ENCODE results near the gene CLDN19.
A peak's percentile ranks its signal among the peaks of the same experiment; 100 is the strongest.

The CLDN19 gene, protein sequence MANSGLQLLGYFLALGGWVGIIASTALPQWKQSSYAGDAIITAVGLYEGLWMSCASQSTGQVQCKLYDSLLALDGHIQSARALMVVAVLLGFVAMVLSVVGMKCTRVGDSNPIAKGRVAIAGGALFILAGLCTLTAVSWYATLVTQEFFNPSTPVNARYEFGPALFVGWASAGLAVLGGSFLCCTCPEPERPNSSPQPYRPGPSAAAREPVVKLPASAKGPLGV

DNA sequence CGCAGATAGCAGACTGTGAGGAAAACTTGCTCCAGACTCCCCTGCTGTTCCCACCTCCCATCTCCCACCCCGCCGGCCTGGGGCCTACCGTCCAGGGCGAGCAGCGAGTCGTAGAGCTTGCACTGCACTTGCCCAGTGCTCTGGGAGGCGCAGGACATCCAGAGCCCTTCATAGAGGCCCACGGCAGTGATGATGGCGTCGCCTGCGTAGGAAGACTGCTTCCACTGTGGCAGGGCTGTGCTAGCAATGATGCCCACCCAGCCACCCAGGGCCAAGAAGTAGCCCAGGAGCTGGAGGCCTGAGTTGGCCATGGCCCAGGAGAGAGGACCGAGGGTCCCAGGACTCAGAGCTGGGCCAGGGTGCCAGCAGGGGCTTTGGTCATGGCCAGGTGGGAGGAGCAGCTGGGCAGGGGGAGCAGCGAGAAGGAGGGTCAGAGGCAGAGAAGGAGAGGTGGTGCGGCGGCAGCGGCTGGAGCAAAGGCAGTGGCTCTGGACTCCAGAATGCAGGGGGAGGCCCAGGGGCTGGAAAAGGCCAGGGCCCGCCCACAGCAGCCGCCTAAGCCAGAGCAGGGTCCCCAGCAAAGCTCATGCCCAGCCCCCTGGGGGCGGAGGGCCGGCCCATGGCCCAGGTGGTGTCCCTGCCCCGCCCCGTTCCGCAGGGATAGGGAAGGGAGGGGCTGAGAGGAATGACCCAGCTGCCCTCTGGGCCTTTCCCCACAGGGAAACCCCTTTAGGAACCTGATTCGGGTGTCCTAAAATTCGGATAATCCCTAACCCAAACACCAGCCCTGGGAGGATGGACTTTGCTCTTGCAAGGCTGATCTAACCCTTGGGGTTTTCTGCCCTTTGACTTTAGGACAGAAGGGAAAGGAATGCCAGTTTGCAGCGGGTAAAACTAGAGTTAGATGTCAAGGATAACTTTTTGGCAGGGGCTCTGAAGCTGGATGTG is at the start of gene CLDN19:
TSS of gene CLDN19 (minus strand) at position 484 of the 948 bp plus-strand sequence. CDS start at position 311, 173 bp downstream.
- no peak for DNase-seq (ENCODE audit: low read depth in 2 of 2, low spot score in 1 of 2)

DNA sequence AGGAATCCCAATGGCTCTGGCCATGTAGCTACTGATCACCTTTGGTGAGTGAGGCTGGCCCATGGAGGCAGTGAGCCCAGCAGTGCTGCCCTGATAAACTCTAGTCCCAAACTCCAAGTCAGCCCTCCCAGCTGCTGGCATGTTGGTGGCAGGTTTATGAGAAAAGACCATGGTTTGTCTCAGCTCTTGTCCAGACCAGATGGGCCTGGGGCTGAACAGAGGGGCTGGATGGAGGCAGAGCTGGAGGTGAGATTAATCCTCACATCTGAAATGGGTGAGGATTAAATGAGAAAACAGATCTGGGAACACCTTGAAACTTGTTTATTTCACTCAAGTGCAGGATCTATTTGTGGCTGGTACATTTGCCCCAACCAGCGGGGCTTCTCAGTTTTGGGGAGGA is 48.0 kb upstream of the CLDN19 start:
- DNase-seq (ENCODE audit: low read depth in 2 of 2, low spot score in 1 of 2), result no peak

DNA sequence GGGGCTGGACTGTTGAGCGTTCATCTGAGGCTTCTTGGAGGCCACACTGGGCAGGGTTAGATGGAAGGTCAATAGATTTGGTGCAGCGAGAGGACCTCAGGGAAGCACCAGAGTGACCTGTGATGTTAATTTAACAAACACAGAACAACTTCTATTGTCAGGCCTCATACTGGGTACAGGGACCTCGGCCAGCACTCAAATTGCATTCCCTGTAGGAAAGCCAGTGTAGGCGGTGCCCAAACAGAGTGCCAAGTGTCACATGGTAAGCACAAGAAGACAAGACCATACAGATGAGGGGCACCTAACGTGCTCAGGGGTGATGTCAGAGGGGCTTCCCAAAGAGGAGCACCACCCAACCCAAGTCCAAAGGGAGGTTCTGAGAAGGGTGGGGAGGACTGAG is 46.1 kb upstream of the CLDN19 start:
- no peak for DNase-seq (ENCODE audit: low read depth in 2 of 2, low spot score in 1 of 2)

DNA sequence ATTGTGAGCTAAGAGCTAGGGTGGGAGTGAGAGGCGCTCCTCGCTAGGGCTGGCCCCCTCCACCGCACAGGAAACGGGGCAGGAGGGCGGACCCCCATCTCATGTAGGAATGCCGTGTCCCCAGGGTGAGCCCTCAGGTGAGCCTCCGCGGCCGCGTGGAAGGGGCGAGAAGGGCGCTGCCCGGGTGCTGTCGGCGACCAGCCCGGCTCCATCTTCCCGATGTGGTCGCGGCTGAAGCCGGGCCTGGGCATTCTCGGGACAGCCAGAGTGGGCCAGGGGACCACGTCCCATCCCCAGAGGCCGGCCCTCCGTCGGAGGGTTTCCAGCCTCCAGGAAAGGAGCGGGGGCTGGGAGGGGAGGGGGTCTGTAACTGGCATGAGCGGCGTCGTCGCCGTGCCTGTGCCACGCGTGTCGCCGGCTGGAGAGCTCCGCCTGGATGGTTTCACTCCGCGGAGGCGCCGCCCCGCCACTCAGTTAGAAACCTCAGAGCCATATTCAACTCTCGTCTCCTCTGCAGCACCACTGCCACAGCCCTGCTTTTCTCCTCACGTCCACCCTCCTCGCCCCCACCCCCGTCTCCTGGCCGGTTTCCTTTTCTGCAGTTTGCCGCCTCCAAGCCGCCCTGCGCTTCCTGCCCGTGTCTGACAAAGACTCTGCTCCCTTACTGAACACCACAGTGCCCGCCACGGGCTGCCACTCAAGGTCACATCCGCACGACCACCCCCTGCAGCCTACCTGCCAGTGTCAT is 45.1 kb upstream of the CLDN19 start, which contains the start of gene TMEM269:
TSS of gene TMEM269 (plus strand) at position 46 of the 748 bp plus-strand sequence. CDS start 4,903 bp downstream, outside the sequence.
- DNase-seq (ENCODE audit: low read depth in 2 of 2, low spot score in 1 of 2), result peak; percentile 9 to 12

DNA sequence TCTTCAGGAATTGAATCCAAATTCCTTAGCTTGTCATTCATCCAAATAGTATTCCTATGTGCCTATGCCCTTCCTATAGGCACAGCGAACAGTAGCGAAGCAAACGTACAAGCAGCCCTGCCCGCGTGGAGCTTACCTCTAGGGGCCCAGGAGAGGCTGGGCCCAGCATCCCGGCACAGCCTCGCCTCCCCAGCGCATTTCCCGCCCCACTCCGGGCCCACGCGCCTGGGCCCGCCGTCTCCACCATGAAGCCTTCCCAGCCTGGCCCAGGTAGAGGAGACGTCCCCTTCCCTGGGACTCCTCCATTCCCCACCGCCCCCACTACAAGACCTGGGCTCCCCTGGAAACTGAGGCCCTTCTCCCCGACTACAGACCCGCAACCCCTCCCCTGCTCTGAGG is 44.5 kb upstream of the CLDN19 start:
- no peak for DNase-seq (ENCODE audit: low read depth in 2 of 2, low spot score in 1 of 2)

DNA sequence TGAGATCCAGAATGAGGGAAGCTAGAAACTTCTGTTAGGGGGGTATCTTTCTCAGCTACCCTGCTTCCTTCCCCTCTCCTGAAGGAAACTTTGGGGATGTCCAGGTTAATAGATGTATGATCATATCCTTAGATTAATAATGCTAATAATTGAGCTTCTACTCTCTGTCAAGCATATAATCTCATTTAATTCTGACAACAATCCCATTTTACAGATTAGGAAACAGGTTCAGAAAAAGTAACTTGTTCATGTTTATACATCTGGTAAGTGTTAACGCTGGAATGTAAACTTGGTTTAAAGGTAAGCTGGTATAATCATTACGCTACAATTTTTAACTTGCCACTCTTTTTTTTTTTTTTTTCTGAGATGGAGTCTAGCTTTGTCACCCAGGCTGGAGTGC is 43.1 kb upstream of the CLDN19 start:
- DNase-seq (ENCODE audit: low read depth in 2 of 2, low spot score in 1 of 2), result no peak

DNA sequence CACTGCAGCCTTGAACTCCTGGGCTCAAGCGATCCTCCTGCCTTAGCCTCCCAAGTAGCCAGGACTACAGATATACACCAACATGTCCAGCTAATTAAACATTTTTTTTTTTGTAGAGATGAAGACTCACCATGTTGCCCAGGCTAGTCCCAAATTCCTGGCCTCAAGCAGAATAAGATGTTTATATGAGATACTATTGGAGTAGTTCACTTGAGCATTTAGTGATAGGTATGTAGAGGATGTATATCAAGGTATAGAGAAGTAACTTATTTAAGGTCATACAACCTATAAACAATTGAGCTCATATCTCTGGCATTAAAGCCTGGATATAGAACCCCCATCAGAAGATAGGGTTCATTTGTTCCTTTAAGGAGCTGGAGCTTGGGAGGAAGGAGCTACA is 40.1 kb upstream of the CLDN19 start:
- DNase-seq (ENCODE audit: low read depth in 2 of 2, low spot score in 1 of 2), result no peak

DNA sequence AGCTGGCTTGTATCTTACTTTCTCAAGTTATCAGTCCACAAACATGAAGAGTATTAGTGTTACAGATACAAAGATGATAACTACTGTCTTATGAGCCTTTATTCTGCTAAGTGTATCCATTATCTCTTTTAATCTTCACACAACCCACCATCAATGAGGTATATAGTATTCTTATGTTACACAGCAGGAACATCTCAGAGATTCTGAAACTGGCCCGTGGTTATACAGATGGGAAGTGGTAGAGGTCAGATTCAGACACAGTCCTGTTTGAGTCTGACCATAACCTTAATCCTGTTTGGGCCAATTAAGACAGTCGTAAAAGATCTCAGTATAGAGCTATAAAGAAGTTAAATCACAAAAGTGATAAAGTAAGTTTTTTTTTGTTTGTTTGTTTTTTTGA is 39.7 kb upstream of the CLDN19 start:
- DNase-seq (ENCODE audit: low read depth in 2 of 2, low spot score in 1 of 2), result no peak

DNA sequence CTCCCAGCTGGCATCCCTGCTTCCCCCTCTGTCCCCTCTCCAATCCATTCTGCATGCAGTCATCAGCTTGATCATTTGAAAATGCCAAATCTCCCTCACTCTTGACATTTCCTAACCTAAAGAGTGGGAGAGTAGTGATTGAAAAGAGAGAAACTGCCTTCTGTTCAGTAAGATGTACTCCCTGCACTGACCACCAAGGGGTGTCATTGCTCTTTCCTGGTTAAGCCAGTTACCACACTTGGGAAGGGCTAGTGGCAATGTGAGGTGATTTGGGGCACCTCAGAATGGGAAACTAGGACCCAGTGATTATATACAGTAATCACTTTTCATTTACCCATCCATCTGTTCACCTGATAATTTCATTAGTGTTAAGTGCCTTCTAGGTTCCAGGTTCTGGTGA is 37.8 kb upstream of the CLDN19 start:
- DNase-seq (ENCODE audit: low read depth in 2 of 2, low spot score in 1 of 2), result no peak

DNA sequence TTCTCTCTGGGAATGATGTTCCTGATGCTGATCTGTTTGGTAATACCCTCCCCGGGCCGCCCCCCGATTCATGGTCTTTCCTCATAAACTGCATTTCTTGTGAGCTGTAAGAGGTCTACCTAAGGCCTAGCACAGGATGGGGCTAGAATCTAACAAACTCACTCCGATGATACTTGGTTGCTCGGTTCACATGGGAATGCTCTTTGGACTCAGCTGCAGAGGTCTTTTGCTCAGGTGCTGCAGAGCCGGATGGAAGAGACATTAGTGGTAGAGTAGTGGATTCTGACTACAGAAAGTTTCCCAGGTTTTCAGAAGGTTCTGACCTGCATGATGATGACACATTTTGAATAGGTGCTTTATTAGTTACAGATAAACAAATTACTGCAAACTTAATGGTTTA is 36.5 kb upstream of the CLDN19 start:
- DNase-seq (ENCODE audit: low read depth in 2 of 2, low spot score in 1 of 2), result no peak

DNA sequence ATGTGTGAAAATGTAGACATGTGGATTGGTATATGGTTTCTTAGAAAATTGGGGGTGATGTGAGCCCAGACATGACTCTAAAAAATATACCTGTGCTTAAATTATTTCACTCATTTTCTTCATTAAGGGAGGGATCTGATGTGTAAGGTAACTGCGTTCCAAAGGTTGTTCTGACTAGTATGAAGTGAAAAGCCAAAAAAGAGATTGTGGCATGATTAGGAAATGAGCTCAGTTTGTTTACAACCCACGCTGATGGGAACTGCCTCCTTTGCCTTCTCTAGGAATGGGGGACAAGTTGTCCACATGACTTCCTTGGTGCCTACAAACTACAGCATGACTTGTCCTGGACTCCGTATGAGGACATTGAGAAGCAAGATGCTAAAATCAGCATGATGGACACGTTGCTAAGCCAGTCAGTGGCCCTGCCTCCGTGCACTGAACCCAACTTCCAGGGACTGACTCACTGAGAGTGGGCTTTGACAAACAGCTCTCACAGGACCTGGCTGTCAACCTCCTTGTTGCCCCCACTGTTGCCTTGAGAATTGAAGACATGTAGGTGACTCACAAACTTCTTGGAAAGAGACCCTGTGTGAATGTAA is 35.0 kb upstream of the CLDN19 start:
- DNase-seq (ENCODE audit: low read depth in 2 of 2, low spot score in 1 of 2), result no peak

DNA sequence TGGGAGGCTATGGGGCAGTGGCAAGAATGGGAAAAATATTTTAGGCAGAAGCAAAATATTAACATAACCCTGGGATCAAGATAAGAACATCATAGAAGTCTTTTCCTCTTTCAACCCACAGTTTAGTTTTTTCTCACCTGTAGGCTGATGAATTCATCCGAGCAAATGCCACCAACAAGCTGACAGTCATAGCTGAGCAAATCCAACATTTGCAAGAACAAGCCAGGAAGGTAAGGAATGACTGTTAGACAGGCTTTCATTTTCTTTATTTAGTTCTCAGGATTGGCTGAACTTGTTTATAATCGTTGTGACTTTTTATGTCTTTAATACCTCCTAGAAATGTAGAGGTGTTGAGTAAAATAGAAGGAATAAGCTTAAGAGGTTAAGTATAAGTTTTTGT is 33.4 kb upstream of the CLDN19 start:
- no peak for DNase-seq (ENCODE audit: low read depth in 2 of 2, low spot score in 1 of 2)

DNA sequence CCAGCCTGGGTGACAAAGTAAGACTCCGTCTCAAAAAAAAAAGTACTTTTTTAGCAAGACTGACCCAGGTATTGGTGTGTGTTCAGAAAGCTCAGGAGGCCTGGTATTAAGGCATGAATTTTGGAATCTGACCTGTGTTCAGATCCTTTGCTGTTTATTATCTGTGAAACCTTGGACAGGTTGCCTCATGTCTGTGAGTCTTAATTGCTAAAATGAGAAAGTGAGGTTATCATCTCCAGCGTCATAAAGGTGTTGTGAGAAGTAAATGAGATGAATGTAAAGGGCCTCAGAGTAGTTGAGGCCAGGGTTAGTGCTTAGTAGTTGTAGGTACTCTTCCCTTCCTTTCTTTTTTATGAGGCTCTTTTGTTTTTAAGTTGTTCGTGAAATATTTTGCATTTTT is 29.8 kb upstream of the CLDN19 start:
- no peak for DNase-seq (ENCODE audit: low read depth in 2 of 2, low spot score in 1 of 2)

DNA sequence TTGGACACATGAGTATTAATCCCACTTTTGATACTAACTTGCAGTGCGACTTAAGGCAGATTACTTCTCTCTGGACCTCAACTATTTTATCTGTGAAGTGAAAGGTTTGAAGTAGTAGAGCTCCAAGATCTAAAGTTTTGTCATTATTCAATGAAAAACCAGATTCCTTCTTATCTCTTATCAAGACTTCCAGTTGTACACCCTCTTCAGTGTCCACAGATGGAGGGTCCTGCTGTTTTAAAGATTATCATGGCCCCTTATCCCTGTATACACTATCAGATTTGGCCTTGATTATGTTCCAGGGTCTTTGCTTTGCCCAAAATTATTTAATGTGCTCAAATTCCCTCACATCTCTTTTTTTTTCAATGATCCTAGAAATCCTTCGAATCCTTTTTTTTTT is 28.1 kb upstream of the CLDN19 start:
- no peak for DNase-seq (ENCODE audit: low read depth in 2 of 2, low spot score in 1 of 2)

DNA sequence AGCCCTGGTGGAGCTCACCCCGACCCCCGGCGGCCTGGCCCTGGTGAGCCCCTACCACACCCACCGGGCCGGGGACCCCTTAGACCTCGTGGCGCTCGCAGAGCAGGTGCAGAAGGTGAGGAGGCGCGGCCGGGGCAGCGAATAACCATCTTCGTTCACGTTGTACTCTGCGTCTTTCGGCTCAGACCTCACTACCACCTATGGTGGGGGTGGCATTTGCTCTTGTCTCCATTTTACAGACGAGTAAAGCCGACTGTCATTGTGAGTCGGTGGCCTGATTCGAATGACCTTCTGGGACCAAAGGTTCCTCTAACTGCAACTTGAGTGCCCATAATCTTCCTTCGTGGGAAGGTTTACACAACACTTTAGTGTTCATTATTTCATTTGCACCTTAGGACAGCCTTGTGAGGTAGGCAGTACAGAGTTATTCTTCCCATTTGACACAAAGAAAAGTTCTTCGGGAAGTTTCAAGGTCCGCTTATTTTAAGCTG is 27.5 kb upstream of the CLDN19 start:
- no peak for DNase-seq (ENCODE audit: low read depth in 2 of 2, low spot score in 1 of 2)

DNA sequence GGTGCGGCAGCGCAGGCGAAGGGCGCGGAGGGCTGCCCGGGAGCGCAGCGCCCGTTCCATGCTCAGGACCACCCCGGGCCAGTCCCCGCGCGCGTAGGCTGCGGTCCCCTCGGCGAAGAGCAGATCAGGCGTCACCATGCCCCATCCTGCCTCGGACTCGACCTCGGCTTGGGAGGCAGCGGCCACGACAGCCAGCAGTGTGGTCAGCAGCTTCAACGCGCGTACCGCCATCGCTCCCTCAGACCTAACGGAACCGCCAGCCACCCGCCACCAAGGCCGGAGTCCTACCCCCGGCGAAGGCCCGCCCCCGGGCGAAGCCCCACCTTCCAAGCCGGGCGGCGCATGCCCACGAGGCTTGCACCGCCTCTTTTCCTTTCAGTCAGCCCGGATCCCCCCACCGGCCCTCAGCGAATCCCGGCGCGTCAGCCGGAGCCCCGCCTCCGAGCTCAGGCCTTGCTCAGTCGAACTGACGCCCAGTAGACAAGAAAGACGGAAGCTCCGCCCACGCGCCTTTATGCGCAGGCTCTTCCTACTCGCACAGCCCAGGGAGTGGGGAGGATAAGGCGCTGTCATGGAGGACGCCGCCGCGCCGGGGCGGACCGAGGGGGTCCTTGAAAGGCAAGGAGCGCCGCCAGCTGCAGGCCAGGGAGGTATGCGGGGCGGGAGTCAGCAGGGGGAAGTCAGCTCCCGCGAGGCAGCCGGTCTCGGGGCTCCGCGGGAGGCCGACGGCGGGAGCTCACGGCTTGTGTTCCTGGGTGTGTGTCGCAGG is 26.9 kb upstream of the CLDN19 start, which contains the start of the genes C1orf50 and P3H1:
TSS of gene C1orf50 (plus strand) at position 509 of the 769 bp plus-strand sequence. CDS start at position 572, 63 bp downstream.
TSS of gene P3H1 (minus strand) at position 288 of the 769 bp plus-strand sequence. CDS start at position 231, 57 bp downstream.
- peak; percentile 98 for DNase-seq (ENCODE audit: low read depth in 2 of 2, low spot score in 1 of 2)

DNA sequence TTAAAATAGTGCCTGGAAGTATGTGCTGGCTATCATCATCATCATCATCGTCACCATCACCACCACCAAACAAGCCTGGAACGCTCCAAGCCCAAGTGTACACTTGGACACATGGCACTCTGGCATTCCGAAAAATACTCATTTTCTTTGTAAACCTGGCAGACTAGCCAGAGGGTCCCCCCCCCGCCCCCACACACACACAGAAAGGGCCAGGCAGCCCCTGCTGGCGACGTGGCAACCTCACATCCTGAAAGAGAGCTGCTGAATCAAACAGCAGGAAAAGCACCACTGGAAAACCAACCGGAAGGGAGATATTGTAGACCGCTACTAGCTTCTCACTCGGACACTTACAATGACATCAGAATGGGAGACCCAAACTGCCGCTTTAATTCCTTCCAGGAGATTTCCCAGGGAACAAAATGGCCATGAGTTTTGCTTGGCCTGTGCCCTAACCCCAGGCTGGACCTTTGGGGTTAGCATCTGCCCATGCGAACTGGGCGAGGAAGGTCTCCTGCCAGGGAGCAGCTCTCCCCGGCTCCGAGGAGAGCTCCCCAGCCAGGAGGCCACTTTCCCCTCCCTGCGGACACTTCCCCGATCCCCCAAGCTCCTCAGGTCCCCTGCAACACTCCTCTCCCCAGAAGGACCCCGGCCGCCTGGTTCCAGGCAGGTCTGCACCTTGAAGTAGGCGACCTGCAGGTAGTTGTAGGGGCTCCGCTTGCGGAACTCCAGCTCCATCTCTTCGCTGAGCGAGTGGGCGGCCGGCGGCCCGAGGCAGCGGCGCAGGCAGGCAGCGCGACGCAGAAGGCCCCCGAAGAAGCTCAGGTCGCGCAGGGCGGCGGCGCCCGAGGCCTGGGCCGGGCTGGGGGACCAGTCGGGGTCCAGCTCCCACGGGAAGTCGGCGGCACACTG is 26.1 kb upstream of the CLDN19 start:
- no peak for DNase-seq (ENCODE audit: low read depth in 2 of 2, low spot score in 1 of 2)

DNA sequence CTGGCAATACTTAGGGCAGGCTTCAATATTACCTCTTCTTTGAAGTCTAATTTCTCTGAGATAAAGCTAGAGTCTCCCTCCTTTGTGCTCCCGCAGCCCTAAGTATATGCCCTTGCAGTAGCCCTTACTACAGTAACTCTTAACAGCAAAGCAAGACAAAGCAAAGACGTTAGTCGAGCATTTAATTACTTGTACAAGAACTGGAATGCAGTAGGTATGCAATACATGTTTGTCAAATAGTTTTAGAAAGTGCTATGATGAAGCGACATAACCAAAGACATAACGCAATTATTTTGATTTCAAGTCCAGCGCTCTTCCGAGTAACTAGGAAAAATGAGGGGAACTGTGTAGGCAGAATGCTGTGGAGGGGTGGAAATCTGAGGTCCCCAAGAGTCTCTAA is 25.2 kb upstream of the CLDN19 start:
- no peak for DNase-seq (ENCODE audit: low read depth in 2 of 2, low spot score in 1 of 2)

DNA sequence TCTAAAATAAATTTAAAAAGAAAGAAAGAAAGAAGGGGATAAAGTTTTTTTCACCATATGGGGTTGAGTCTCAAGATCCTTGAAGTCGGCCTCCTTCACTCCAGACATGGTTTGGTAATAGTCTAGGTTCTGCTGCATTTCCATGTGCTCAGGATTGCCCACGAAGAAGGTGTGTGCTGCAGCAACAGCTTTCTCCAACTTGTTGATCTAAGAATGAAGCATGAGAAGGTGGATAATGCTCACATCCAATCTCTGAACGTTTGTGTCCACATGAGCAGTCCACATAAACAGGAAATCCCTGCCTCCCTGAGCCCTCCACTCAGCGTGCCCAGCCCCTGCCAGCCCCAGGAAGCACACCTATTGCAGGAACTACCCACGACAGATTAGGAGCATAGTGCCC is 22.2 kb upstream of the CLDN19 start:
- DNase-seq (ENCODE audit: low read depth in 2 of 2, low spot score in 1 of 2), result no peak
